Measurements from ENCODE around the gene KPRP. TPM values are rescaled to one million over a fixed set of nuclear protein-coding genes. Genes with fewer than 3 reads are reported as not detected.

KPRP gene
- total and polyA plus RNA-seq, 10 of the 15 experiments (the other 5 are each of a cell fraction or from before 2014, with no cell fraction given), result not detected

GRCh38 chr1:152768847-152769533 is 11.2 kb downstream of the KPRP start (continued):
- TF ChIP-seq ZNF687 (IDR thresholded peaks at IDR 0.05), result no peak
- no peak for TF ChIP-seq ZNF24 (IDR thresholded peaks at IDR 0.05)
- TF ChIP-seq MEF2A (IDR thresholded peaks at IDR 0.05; ENCODE audit: insufficient read depth, low read depth, low read length), result no peak
- no peak for TF ChIP-seq MAX (IDR thresholded peaks at IDR 0.05; ENCODE audit: low read depth, low read length)
- TF ChIP-seq JUNB (IDR thresholded peaks at IDR 0.05), result no peak
- no peak for TF ChIP-seq SREBF1 (IDR thresholded peaks at IDR 0.05; ENCODE audit: low read length)

- FAIRE-seq (no peak), ATAC-seq (no peak), DNase-seq (ENCODE audit: low read depth, low spot score) (no peak)
- Histone ChIP-seq H3K4me1 (ENCODE audit: control insufficient read depth, insufficient read depth, low read length) (no peaks in the 10 kb centered on the region), H3K9me3 (replicated peaks; ENCODE audit: control insufficient read depth, insufficient read depth, low read length) (no peaks in the 10 kb centered on the region), H3K4me3 (no peak overlapping the region), H3K9ac (ENCODE audit: control insufficient read depth, insufficient read depth, low read length) (no peak overlapping the region), H3K4me2 (ENCODE audit: control insufficient read depth, insufficient read depth) (no peak overlapping the region), H4K20me1 (ENCODE audit: control insufficient read depth, insufficient read depth) (no peaks in the 10 kb centered on the region), H3K27ac (ENCODE audit: control insufficient read depth, insufficient read depth) (no peak overlapping the region), H3K27me3 (replicated peaks in 1 of 2; ENCODE audit: control insufficient read depth in 2 of 2, insufficient read depth in 2 of 2, low read length in 1 of 2) (no peaks in the 10 kb centered on the region; a peak in 1 of 4 replicates), H3K36me3 (ENCODE audit: control insufficient read depth in 2 of 2, insufficient read depth in 2 of 2, low read length in 1 of 2) (no peaks in the 10 kb centered on the region), H3K79me2 (ENCODE audit: control insufficient read depth, insufficient read depth, low read length) (no peaks in the 10 kb centered on the region), H2AFZ (ENCODE audit: control insufficient read depth, low read depth, low read length) (no peak overlapping the region)
- in situ Hi-C loops (cut with MboI), result no loop called here
- POLR2A ChIA-PET, result no interaction called here
- CTCF ChIA-PET, result no interaction called here
- intact Hi-C loops (cut with micrococcal nuclease; ENCODE audit: unreplicated experiment), result no loop called here
- WGBS (ENCODE audit: insufficient coverage, insufficient replicate concordance, low lambda C conversion rate, missing lambda C conversion rate), result 0% methylated on average over 1 of the region's 1 CpG
- SMC1A ChIA-PET (ENCODE audit: uncharacterized antibody, unreplicated experiment), result no interaction called here
- TF ChIP-seq CEBPB (IDR thresholded peaks at IDR 0.05; ENCODE audit: borderline replicate concordance in 1 of 2, low read depth in 2 of 2, low read length in 2 of 2), result no peak
- RAD21 ChIA-PET (ENCODE audit: unreplicated experiment), result no interaction called here
- BruUV-seq (replicated peaks), result no TSS peak
These were observed 12.6 kb downstream of the KPRP start for GRCh38 chr1:152770411-152770810.
